HCT116 (cell line): ENCODE measurements around the gene RIPOR1.

Experiments
- CTCF ChIP-seq, 3 experiments: fragments of 200-600 bp in 1 of 3; sonication (generic) in 1 of 3; IDR thresholded peaks in 2 of 3; conservative IDR thresholded peaks in 1 of 3; 2 replicates each; pipeline ENCODE4 v1.5.1; 2012 to 2017; ENCODE audit warnings: low read depth in 2 of 3, low read length in 2 of 3, antibody characterized with exemption in 1 of 3, borderline replicate concordance in 1 of 3, control low read depth in 1 of 3, mild to moderate bottlenecking in 1 of 3, mixed read lengths in 1 of 3, mixed run types in 1 of 3, moderate library complexity in 1 of 3; ENCODE audit not compliant: insufficient read depth in 1 of 3
- EZH2 ChIP-seq: fragments of 200-600 bp; sonication (generic); IDR thresholded peaks from 2 replicates; pipeline ENCODE4 v1.6.1; 2017; ENCODE audit warnings: antibody characterized with exemption, mixed run types
- EZH2phosphoT487 ChIP-seq: fragments of 200-600 bp; IDR thresholded peaks from 2 replicates; pipeline ENCODE4 v1.6.1; 2018; ENCODE audit warnings: antibody characterized with exemption, borderline replicate concordance
- JUND ChIP-seq: IDR thresholded peaks from 2 replicates; pipeline ENCODE4 v1.6.1; 2012
- MAX ChIP-seq: IDR thresholded peaks from 2 replicates; pipeline ENCODE4 v1.6.1; 2012
- POLR2A ChIP-seq: IDR thresholded peaks from 2 replicates; pipeline ENCODE4 v1.7.0; 2011; ENCODE audit warnings: borderline replicate concordance; ENCODE audit not compliant: insufficient read depth, insufficient read length; ENCODE audit errors: extremely low read depth
- POLR2AphosphoS5 ChIP-seq: IDR thresholded peaks from 2 replicates; pipeline ENCODE4 v1.6.1; 2011; ENCODE audit warnings: mild to moderate bottlenecking, low read depth, low read length, moderate library complexity
- RAD21 ChIP-seq: IDR thresholded peaks from 2 replicates; pipeline ENCODE4 v1.6.1; 2012; ENCODE audit warnings: low read depth, mild to moderate bottlenecking
- REST ChIP-seq: IDR thresholded peaks from 2 replicates; pipeline ENCODE4 v1.6.1; 2012; ENCODE audit warnings: low read depth
- SIN3A ChIP-seq: IDR thresholded peaks from 2 replicates; pipeline ENCODE4 v1.6.1; 2012; ENCODE audit warnings: low read depth
- ZNF274 ChIP-seq: fragments of 200-500 bp; sonication (Bioruptor generic); IDR thresholded peaks from 2 replicates; pipeline ENCODE4 v1.6.1; 2014; ENCODE audit warnings: mild to moderate bottlenecking, low read depth, low read length, inconsistent platforms

GRCh38 chr16:67489401-67490083, 39.1 kb upstream of the RIPOR1 start:
- TF ChIP-seq CTCF (IDR thresholded peaks at IDR 0.05 in 2 of 3, conservative IDR thresholded peaks at IDR 0.05 in 1 of 3; ENCODE audit: borderline replicate concordance in 1 of 3, insufficient read depth in 1 of 3, low read depth in 2 of 3, low read length in 2 of 3), result no peak
- no peak for TF ChIP-seq RAD21
- TF ChIP-seq POLR2A, result no peak
- no peak for TF ChIP-seq ZNF274
- TF ChIP-seq MAX, result no peak
- TF ChIP-seq EZH2, result no peak
- no peak for TF ChIP-seq REST
- no peak for TF ChIP-seq POLR2AphosphoS5
- TF ChIP-seq JUND, result no peak
- TF ChIP-seq SIN3A, result no peak
- TF ChIP-seq EZH2phosphoT487, result no peak
